NCI-H524 (cell line): Measurements from ENCODE around the gene CSF2.

Experiments
- DNase-seq, 2 experiments: peaks; one replicate each; lab custom pipeline; 2025; lab: John Stamatoyannopoulos, UW

The CSF2 gene

GRCh38 chr5:132055441-132055807 lies 18.2 kb upstream of the CSF2 start:
- peak; percentile 58 to 87 for DNase-seq

- peak in 1 of 2 experiments; percentile 49 for DNase-seq
These were observed 17.6 kb upstream of the CSF2 start for GRCh38 chr5:132055808-132056609.

GRCh38 chr5:132056610-132057497 lies 16.7 kb upstream of the CSF2 start:
- DNase-seq: no peak

- DNase-seq: no peak
These were observed 15.9 kb upstream of the CSF2 start for GRCh38 chr5:132057498-132058255.

GRCh38 chr5:132058646-132059042 lies 14.9 kb upstream of the CSF2 start:
- DNase-seq: no peak

- DNase-seq: no peak
These were observed 14.4 kb upstream of the CSF2 start for GRCh38 chr5:132059043-132059695.

DNA sequence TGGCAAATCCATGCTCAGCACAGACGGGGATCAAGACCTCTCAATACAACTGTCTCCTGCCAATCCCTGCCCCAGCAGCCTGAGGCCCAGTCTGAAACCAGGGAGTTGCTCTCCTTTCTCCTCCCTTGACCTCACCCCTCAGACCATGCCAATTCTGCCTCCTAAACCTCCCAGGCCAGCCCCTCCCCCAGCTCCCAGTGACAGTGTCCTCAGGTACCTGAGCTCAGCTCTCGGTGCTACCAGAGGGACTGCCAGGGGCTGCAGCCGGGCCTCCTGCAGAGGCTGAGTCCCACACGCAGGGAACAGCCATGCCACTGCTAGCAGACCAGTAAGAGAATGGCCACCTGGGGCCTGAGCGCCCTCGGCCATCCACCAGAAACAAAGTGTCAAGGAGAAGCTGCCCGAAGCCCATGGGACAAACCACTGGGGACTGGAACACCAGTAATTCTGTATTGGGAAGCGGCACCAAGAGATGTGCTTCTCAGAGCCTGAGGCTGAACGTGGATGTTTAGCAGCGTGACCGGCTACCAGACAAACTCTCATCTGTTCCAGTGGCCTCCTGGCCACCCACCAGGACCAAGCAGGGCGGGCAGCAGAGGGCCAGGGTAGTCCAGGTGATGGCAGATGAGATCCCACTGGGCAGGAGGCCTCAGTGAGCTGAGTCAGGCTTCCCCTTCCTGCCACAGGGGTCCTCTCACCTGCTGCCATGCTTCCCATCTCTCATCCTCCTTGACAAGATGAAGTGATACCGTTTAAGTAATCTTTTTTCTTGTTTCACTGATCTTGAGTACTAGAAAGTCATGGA lies 13.7 kb upstream of the CSF2 start:
- DNase-seq: no peak

- no peak for DNase-seq
These were observed 13.0 kb upstream of the CSF2 start, which contains the start of gene IL3 for GRCh38 chr5:132060501-132061161. Gene IL3, plus strand, starts transcription at chr5:132060655. Its CDS starts 52 bp downstream, at chr5:132060707.

DNA sequence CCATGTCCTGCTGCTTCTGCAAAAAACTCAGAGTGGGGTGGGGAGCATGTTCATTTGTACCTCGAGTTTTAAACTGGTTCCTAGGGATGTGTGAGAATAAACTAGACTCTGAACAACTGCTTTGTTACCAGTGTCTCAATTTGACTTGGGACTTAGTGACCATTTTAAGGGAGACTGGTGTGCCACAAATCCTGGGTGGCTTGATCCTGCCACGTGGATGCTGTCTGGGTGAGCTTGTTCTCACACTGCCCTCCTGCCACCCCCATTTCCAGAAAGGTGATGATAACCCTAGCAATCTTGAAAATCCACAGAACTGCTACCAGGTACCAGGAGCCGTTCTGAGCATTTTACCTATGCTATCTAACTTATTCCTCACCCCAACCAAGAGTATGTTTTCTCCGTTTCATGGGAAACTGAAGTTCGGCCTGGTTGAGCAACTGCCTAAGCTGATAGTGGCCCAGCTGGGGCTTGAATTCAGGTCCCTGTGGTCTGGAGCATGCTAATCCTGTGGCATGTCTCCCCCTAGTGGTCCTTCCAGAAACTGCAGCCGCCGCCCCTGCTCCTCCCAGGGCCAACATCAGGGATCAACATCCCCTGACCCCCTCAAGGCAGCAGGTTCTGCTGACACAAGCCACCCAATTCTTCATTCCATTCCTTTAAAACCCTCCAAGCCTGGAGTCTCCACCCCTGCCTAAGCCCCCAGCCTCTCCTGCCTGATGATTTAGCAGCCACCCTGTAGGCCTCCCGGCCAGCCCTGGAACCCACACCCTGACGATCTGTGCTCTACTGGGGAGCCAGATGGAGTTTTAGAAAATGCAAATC lies 10.3 kb upstream of the CSF2 start:
- DNase-seq: peak in 1 of 2 experiments; percentile 71

DNA sequence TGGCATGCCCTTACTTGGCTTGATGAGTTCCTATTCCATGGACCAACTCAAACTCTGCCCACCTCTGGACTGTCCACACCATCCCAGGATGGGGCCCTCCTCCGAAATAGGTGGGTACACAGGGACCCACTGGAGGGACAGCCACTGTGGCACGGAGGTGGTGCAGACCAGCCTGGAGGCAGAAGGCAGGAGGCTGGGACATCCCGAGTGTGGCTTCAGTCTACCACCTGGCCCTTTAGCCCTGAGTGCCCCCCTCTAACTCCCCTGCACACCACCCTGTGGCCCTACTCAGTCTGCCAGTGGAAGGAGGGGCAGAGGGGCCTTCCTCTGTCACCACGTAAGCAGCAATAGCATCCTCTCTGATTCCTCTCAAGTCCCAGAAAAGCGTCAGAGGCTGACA lies 9.4 kb upstream of the CSF2 start:
- DNase-seq: no peak

DNA sequence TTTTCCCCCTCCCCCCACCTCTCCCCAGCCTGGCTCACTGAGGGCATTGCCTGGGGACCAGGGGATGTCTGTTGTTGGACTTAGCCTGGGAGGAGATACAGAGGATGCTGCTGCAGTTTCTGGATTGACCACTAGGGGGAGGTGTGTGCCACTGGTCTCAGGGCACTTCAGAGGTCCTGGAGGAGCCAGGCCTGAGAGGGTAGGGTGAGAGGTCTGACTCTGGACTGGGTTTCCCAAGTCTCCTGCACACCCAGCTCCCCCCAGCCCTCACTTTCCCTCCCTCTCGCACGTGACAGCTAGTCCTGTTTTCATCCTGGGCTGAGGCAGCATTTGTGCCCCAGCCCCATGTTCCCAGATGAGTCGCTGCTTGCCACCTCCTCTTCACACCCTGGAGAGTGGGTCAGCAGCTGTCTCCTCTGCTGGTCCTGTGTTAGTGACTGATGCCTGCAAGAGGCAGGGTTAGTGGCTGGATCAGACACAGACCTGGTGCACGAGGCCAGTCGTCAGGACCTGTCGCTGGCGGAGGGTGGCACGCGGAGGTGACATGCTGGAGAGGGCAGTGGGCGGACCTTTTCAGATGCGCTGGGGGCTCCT lies 8.8 kb upstream of the CSF2 start:
- DNase-seq: peak; percentile 45 to 80

DNA sequence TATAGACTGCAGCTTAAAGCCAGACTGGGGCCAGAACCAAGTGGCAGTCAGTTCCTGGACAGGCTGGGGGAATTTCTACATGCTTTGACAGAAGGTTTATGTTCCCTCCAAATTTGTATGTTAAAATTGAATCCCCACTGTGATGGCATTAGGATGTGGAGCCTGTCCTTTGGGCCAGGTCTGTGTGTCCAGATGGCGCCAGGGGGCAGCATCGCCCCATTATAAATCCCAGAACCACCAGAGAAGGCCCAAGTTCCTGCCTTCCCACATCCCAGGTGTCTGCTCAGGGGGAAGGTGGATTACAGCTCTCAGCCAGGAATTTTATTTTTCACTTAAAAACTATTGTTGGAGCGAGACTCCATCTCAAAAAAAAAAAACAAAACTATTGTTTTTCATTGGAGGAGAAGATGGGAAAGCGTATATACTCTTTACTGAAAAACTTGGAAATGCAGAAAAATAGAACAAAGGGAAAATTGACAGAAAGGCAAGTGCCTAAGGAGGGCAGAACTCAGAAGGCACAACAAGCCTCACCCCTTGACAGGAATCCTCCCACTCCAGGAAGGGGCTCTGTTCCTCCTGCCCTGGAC lies 8.1 kb upstream of the CSF2 start:
- DNase-seq: peak; percentile 72 to 79

DNA sequence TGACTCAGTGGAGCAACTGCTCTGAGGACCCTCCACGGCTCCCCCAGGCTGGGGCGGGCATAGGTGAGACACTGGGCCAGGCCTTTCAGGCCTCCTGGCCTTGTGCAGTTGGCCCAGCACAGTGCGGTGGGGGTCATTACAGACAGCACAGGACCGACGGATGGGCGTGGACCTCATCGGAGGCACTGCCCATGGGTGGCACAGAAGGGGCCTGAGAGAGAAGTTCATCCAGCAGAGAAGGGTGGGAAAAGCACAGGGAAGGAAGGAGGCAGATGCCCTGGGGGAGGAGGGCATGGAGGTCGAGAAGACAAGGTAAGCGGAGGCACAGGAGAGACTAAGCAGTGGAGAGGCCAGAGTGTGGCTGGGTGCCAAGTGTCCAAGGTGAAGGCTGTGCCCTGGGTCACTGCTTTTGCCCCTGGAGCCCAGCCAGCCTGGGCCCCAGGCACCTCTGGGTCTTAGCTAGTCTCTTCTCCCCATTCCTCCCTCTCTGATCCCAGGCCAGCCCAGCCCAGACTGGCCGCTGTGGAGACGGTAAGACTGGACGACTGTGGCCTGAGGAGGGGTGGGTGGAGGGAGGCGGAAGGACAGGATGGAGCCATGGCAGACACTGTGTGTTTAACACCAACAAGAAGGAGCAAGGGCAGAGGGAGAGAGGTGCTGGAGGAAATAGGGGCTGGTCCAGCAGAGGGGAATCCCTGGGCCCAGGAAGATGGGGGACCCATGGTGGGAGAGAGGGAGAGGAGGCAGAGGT lies 7.5 kb upstream of the CSF2 start:
- no peak for DNase-seq

GRCh38 chr5:132066871-132067270 lies 6.7 kb upstream of the CSF2 start:
- DNase-seq: no peak

GRCh38 chr5:132067451-132067850 lies 6.1 kb upstream of the CSF2 start:
- DNase-seq: no peak

- DNase-seq: no peak
These were observed 5.4 kb upstream of the CSF2 start for GRCh38 chr5:132067941-132068808.

- DNase-seq: no peak
These were observed 4.0 kb upstream of the CSF2 start for GRCh38 chr5:132069561-132069960.
